ENCODE results near the gene OR2C1.

- TF ChIP-seq ZNF155 (tag by site-specific recombination; IDR thresholded peaks at IDR 0.05) (no peak), CTCF (tag by site-specific recombination; IDR thresholded peaks at IDR 0.05) (no peak), ZNF354C (tag by site-specific recombination; IDR thresholded peaks at IDR 0.05; ENCODE audit: borderline replicate concordance, low read depth) (no peak), ZNF670 (tag by site-specific recombination; IDR thresholded peaks at IDR 0.05; ENCODE audit: low read depth) (no peak), ZNF24 (tag by site-specific recombination; IDR thresholded peaks at IDR 0.05) (no peak), ZSCAN23 (tag by site-specific recombination; IDR thresholded peaks at IDR 0.05) (no peak), ZNF48 (tag by site-specific recombination; IDR thresholded peaks at IDR 0.05) (no peak)
- TF ChIP-seq, protein P1, sequence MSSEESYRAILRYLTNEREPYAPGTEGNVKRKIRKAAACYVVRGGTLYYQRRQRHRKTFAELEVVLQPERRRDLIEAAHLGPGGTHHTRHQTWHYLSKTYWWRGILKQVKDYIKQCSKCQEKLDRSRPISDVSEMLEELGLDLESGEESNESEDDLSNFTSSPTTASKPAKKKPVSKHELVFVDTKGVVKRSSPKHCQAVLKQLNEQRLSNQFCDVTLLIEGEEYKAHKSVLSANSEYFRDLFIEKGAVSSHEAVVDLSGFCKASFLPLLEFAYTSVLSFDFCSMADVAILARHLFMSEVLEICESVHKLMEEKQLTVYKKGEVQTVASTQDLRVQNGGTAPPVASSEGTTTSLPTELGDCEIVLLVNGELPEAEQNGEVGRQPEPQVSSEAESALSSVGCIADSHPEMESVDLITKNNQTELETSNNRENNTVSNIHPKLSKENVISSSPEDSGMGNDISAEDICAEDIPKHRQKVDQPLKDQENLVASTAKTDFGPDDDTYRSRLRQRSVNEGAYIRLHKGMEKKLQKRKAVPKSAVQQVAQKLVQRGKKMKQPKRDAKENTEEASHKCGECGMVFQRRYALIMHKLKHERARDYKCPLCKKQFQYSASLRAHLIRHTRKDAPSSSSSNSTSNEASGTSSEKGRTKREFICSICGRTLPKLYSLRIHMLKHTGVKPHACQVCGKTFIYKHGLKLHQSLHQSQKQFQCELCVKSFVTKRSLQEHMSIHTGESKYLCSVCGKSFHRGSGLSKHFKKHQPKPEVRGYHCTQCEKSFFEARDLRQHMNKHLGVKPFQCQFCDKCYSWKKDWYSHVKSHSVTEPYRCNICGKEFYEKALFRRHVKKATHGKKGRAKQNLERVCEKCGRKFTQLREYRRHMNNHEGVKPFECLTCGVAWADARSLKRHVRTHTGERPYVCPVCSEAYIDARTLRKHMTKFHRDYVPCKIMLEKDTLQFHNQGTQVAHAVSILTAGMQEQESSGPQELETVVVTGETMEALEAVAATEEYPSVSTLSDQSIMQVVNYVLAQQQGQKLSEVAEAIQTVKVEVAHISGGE (tag by site-specific recombination; conservative IDR thresholded peaks at IDR 0.05; ENCODE audit: low read depth) = no peak
- TF ChIP-seq, protein P2, sequence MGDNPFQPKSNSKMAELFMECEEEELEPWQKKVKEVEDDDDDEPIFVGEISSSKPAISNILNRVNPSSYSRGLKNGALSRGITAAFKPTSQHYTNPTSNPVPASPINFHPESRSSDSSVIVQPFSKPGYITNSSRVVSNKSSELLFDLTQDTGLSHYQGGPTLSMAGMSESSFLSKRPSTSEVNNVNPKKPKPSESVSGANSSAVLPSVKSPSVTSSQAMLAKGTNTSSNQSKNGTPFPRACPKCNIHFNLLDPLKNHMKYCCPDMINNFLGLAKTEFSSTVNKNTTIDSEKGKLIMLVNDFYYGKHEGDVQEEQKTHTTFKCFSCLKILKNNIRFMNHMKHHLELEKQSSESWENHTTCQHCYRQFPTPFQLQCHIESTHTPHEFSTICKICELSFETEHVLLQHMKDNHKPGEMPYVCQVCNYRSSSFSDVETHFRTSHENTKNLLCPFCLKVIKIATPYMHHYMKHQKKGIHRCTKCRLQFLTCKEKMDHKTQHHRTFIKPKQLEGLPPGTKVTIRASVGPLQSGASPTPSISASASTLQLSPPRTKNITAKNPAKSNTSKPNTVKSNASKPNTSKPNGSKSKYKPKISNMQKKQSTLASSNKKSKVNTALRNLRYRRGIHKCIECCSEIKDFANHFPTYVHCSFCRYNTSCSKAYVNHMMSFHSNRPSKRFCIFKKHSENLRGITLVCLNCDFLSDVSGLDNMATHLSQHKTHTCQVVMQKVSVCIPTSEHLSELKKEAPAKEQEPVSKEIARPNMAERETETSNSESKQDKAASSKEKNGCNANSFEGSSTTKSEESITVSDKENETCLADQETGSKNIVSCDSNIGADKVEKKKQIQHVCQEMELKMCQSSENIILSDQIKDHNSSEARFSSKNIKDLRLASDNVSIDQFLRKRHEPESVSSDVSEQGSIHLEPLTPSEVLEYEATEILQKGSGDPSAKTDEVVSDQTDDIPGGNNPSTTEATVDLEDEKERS (tag by site-specific recombination; IDR thresholded peaks at IDR 0.05) = no peak
Measured at GRCh38 chr16:3401719-3402397, 46.2 kb downstream of the OR2C1 start.

Data from HEK293 (cell line).